ENCODE results near the gene TBC1D7. TPM values are rescaled to one million over a fixed set of nuclear protein-coding genes. Genes with fewer than 3 reads are reported as not detected.

The TBC1D7 gene
- 20.6 TPM for total RNA-seq
- 10.9 TPM for polyA plus RNA-seq

GRCh38 chr6:13328076-13328874 is at the start of gene TBC1D7:
TBC1D7 (minus strand) TSS chr6:13328537; CDS start chr6:13326898, 1,639 bp downstream.
- WGBS: under 1% methylated on average over 63 of the region's 63 CpGs
- peak within 1 kb of the TSS; percentile 94 for H3K27ac ChIP-seq (ENCODE audit: low read depth)
- no peaks in the 10 kb centered on the region for H3K36me3 ChIP-seq (ENCODE audit: insufficient read depth)
- DNase-seq (ENCODE audit: extremely low spot score): peak; percentile 72
- no peaks in the 10 kb centered on the region for H3K4me1 ChIP-seq (ENCODE audit: insufficient read depth)
- H3K4me3 ChIP-seq (ENCODE audit: low read depth, low read length): peak within 1 kb of the TSS; percentile 92

GRCh38 chr6:13377054-13377758 is 48.9 kb upstream of the TBC1D7 start:
- Histone ChIP-seq H3K27ac (ENCODE audit: low read depth) (no peak overlapping the region), H3K4me1 (ENCODE audit: insufficient read depth) (no peaks in the 10 kb centered on the region), H3K36me3 (ENCODE audit: insufficient read depth) (no peaks in the 10 kb centered on the region), H3K4me3 (ENCODE audit: low read depth, low read length) (no peak overlapping the region)
- no peak for DNase-seq (ENCODE audit: extremely low spot score)
- 97% methylated on average over 2 of the region's 2 CpGs for WGBS

GRCh38 chr6:13375360-13375878 is 47.1 kb upstream of the TBC1D7 start:
- DNase-seq (ENCODE audit: extremely low spot score): no peak
- whole genome bisulfite sequencing: 92% methylated on average over 9 of the region's 9 CpGs
- H3K4me3 ChIP-seq (ENCODE audit: low read depth, low read length): no peak overlapping the region
- H3K36me3 ChIP-seq (ENCODE audit: insufficient read depth): no peaks in the 10 kb centered on the region
- no peaks in the 10 kb centered on the region for H3K4me1 ChIP-seq (ENCODE audit: insufficient read depth)
- no peak overlapping the region for H3K27ac ChIP-seq (ENCODE audit: low read depth)

DNA sequence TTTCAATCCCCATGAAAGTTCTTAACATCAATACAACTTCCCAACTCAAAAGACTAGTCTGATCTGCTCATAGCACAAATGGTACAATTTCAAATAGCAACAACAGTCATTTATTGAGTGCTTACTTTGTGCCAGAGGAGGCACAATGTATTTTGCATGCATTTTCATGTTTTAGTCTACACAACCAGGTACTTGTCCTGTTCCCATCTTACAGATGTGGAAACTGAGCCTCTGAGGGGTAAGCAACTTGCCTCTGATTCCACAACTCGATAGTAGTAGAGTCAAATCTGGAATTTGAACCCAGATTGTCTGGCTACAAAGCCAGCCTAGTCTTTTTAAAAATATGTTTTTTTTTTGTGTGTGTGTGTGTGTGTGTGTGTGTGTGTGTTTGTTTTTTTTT is 45.6 kb upstream of the TBC1D7 start:
- H3K4me1 ChIP-seq (ENCODE audit: insufficient read depth): no peaks in the 10 kb centered on the region
- H3K27ac ChIP-seq (ENCODE audit: low read depth): no peak overlapping the region
- H3K36me3 ChIP-seq (ENCODE audit: insufficient read depth): no peaks in the 10 kb centered on the region
- WGBS: 94% methylated on average over 1 of the region's 1 CpG
- no peak overlapping the region for H3K4me3 ChIP-seq (ENCODE audit: low read depth, low read length)
- DNase-seq (ENCODE audit: extremely low spot score): no peak

- DNase-seq (ENCODE audit: extremely low spot score): no peak
- WGBS: 76% methylated on average over 1 of the region's 1 CpG
- Histone ChIP-seq H3K27ac (ENCODE audit: low read depth) (no peak overlapping the region), H3K36me3 (ENCODE audit: insufficient read depth) (no peaks in the 10 kb centered on the region), H3K4me3 (ENCODE audit: low read depth, low read length) (no peak overlapping the region), H3K4me1 (ENCODE audit: insufficient read depth) (no peaks in the 10 kb centered on the region)
These were observed 45.1 kb upstream of the TBC1D7 start for GRCh38 chr6:13373488-13373886.

DNA sequence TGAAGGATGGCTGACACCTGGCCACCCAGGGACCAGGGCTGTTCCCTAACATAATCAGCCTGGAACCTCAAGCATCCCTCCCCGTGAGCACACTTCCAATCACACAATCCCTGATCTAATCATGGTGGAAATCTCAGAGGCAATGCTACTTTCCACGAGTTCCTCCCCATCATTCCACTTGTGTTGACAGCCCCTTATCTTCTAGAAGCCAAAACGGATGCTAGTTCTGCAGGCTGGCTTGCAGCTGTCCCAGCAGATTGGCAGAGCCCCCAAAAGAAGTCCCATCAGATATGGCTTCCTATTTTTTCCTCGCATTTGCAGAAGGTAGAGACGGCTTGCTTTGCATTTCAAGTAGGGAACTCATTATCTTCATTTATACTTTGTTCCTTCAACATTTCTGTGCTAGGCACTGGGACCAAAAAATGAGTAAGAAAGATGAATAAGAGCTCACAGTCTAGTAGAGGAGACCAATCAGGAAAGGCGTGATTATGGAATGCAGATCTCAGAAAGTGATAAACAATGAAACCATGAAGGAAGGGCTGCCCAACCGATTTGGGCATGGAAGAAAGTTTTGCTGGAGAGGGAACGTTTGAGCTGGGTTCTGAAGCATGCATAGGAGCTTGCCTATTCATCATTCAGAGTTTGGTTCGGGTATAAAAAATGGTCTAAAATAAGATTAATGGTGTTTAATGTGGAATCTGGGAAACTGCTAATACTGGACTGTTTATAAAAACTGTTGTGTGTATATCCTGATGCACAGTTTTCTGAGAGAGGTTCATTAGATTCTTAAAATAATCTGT is 44.6 kb upstream of the TBC1D7 start:
- H3K4me1 ChIP-seq (ENCODE audit: insufficient read depth): no peaks in the 10 kb centered on the region
- H3K4me3 ChIP-seq (ENCODE audit: low read depth, low read length): no peak overlapping the region
- H3K36me3 ChIP-seq (ENCODE audit: insufficient read depth): no peaks in the 10 kb centered on the region
- H3K27ac ChIP-seq (ENCODE audit: low read depth): no peak overlapping the region
- WGBS: 62% methylated on average over 9 of the region's 9 CpGs
- DNase-seq (ENCODE audit: extremely low spot score): no peak

DNA sequence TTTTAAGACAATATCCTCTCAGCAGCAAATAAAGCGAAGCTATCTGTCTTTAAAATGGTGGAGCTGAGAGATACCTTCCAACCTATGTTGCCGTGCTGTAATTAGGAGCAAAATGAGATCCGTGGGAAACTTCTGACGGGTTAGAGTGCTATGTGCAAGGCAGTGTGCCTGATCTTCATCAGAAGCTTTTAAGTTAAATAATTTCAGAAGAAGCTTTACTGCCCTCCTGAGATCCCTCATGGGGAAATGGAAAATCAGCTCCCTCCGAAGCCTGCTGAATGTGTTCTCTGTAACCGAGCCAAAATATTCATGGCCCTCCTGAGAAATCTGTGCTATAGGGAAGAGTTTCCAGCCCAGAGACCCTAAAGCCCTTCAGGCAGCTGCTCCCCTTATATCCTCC is 43.7 kb upstream of the TBC1D7 start:
- H3K27ac ChIP-seq (ENCODE audit: low read depth): no peak overlapping the region
- no peak for DNase-seq (ENCODE audit: extremely low spot score)
- no peaks in the 10 kb centered on the region for H3K4me1 ChIP-seq (ENCODE audit: insufficient read depth)
- no peaks in the 10 kb centered on the region for H3K36me3 ChIP-seq (ENCODE audit: insufficient read depth)
- H3K4me3 ChIP-seq (ENCODE audit: low read depth, low read length): no peak overlapping the region
- 71% methylated on average over 6 of the region's 6 CpGs for WGBS

DNA sequence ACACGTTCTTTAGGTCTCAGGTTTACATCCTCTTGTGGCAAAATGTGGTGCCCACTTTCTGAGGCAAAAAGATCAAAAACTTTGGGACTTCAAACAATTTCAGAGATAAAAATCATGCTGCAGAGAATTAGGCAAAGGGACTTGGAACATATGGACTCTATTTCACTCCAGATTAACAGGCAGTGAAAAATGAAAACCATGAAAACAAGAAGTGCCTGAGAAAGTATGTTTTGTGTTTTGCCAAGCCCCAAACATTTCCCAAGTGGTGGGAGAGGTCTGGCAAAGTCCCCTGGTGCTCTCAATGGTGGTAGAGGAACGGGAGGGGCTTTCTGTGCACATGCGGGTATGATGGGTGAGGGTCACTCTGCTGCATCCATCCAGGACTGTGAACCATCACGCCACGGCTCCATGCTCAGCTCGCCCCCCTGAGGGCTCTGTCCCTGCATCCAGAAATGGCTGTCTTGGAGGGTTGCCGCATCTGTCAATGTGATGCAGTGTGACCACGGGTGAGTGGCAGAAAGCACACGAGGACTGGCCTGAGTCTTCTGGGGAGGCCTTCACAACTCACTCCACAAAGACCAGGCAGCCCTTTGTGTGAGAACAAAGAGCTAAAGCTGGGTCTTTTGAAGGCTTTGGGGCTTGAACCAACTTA is 43.2 kb upstream of the TBC1D7 start:
- DNase-seq (ENCODE audit: extremely low spot score): no peak
- Histone ChIP-seq H3K27ac (ENCODE audit: low read depth) (no peak overlapping the region), H3K4me1 (ENCODE audit: insufficient read depth) (no peaks in the 10 kb centered on the region), H3K36me3 (ENCODE audit: insufficient read depth) (no peaks in the 10 kb centered on the region), H3K4me3 (ENCODE audit: low read depth, low read length) (no peak overlapping the region)
- WGBS: 86% methylated on average over 9 of the region's 9 CpGs

GRCh38 chr6:13370623-13371022 is 42.3 kb upstream of the TBC1D7 start:
- Histone ChIP-seq H3K4me3 (ENCODE audit: low read depth, low read length) (no peak overlapping the region), H3K36me3 (ENCODE audit: insufficient read depth) (no peaks in the 10 kb centered on the region), H3K27ac (ENCODE audit: low read depth) (no peak overlapping the region), H3K4me1 (ENCODE audit: insufficient read depth) (no peaks in the 10 kb centered on the region)
- no peak for DNase-seq (ENCODE audit: extremely low spot score)
- WGBS: 91% methylated on average over 5 of the region's 5 CpGs

DNA sequence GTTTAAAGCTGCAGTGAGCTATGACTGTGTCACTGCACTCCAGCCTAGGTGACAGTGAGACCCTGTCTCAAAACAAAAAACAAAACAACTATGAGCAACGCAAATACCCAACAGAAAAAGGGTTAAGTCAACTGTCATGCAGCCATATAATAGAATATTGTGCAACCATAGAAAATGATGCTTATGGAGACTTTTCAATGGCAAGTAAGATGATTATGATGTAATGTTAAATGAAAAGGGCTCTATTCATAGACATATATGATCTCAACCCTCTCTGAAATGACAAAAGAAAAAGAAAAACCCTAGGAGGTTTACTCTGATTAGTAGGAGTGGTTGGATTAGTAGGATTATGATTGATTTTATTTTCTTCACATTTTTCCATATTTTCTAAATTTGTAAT is 41.3 kb upstream of the TBC1D7 start:
- WGBS: 0% methylated on average over 1 of the region's 1 CpG
- H3K27ac ChIP-seq (ENCODE audit: low read depth): no peak overlapping the region

DNA sequence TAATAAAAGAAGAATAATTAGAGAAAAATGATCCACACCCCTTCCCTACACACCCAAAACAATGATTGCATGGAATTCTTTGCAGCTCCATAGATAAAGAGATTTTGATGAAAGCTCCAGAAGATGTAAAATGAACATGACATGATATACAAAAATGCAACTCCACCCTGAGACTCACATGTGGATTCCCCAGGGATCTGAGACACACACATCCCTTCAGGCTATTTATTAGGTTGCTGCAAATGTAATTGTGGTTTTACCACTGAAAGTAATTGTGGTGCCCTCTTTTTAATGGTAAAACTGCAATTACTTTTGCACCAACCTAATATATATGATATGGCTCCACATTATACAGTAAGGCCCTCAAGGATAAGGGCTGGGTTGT is 40.4 kb upstream of the TBC1D7 start:
- DNase-seq (ENCODE audit: extremely low spot score): no peak
- H3K4me3 ChIP-seq (ENCODE audit: low read depth, low read length): no peak overlapping the region
- no peaks in the 10 kb centered on the region for H3K36me3 ChIP-seq (ENCODE audit: insufficient read depth)
- H3K27ac ChIP-seq (ENCODE audit: low read depth): no peak overlapping the region
- no peaks in the 10 kb centered on the region for H3K4me1 ChIP-seq (ENCODE audit: insufficient read depth)

More for the DNA sequence above, 41.3 kb upstream of the TBC1D7 start:
- no peak for DNase-seq (ENCODE audit: extremely low spot score)
- H3K36me3 ChIP-seq (ENCODE audit: insufficient read depth): no peaks in the 10 kb centered on the region
- no peaks in the 10 kb centered on the region for H3K4me1 ChIP-seq (ENCODE audit: insufficient read depth)
- H3K4me3 ChIP-seq (ENCODE audit: low read depth, low read length): no peak overlapping the region

DNA sequence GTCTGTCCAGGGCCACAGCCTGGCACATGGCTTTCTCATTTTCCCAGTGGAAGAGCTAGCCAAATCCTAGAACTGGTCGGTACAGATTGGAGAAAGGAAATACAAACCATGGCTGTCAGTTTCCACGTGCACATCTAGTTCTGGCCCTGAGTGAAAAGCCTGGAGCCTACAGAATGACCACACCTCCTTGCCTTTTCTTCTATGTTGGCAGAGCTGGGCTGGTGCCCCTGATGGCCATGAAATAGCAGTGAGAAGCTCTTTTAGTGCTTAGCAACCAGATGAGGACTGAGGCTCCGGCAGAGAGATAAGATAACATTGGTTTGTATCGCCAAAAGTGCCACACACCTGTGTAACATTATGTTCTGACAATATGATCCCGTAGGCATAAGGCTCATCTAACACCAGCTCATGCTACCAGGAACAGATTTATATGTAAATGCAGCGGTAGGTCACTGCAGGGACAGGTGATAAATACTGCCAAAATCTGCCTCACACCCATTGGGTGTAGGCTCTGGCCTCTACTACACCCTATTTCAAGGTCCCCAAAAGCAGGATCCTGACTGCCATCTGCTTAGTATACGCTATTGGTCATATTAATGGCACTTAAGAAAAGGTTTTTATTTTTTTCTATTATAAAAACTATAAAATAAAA is 39.9 kb upstream of the TBC1D7 start:
- WGBS: 80% methylated on average over 7 of the region's 7 CpGs
- Histone ChIP-seq H3K27ac (ENCODE audit: low read depth) (no peak overlapping the region), H3K4me3 (ENCODE audit: low read depth, low read length) (no peak overlapping the region), H3K36me3 (ENCODE audit: insufficient read depth) (no peaks in the 10 kb centered on the region), H3K4me1 (ENCODE audit: insufficient read depth) (no peaks in the 10 kb centered on the region)
- no peak for DNase-seq (ENCODE audit: extremely low spot score)

GRCh38 chr6:13367396-13367795 is 39.1 kb upstream of the TBC1D7 start:
- Histone ChIP-seq H3K4me1 (ENCODE audit: insufficient read depth) (no peaks in the 10 kb centered on the region), H3K27ac (ENCODE audit: low read depth) (no peak overlapping the region), H3K36me3 (ENCODE audit: insufficient read depth) (no peaks in the 10 kb centered on the region), H3K4me3 (ENCODE audit: low read depth, low read length) (no peak overlapping the region)
- no peak for DNase-seq (ENCODE audit: extremely low spot score)
- WGBS: 60% methylated on average over 3 of the region's 3 CpGs

All from urinary bladder (tissue), 4 donors.